GM13977 (cell line): ENCODE results near the gene TRAPPC3L.

Source experiments
- DNase-seq: peaks from one replicate; pipeline ENCODE4 v3.0.0; 2012; ENCODE audit warnings: low spot score
- CTCF ChIP-seq: IDR thresholded peaks from 2 replicates; pipeline ENCODE4 v1.5.1; 2012; ENCODE audit warnings: mild to moderate bottlenecking, control low read depth; ENCODE audit not compliant: insufficient read depth; ENCODE audit errors: extremely low read depth, missing control alignments
- in situ Hi-C: fragments of 300-500 bp; cut with MboI; formaldehyde crosslinking; loops from one replicate; pipeline ENCODE4 v1.12.0; 2022; ENCODE audit warnings: low sequenced_read_pairs, low pct_unique_long_range_greater_than_20kb, mixed read lengths, inconsistent platforms; ENCODE audit not compliant: unreplicated experiment

TRAPPC3L gene

DNA sequence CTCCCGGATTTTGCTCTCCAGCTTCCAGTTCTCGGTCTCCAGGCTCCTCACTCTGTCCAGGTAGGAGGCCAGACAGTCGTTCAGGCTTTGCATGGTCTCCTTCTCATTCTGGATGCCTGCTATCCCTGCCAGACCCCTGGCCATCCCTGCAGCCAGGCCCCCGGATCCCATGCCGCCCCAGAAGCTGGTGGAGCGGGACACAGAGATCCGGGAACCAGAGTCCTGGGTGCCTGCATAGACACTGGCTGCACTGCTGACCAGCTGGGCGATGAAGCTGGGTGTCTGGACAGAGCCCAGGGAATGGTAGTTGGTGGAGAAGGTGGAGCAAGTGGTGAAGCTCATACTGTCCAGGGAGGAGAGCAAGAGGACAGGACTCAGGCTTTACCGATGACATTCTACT, 87.2 kb downstream of the TRAPPC3L start:
- DNase-seq, result no peak
- in situ Hi-C loops, result no loop called here
- TF ChIP-seq CTCF, result no peak

DNA sequence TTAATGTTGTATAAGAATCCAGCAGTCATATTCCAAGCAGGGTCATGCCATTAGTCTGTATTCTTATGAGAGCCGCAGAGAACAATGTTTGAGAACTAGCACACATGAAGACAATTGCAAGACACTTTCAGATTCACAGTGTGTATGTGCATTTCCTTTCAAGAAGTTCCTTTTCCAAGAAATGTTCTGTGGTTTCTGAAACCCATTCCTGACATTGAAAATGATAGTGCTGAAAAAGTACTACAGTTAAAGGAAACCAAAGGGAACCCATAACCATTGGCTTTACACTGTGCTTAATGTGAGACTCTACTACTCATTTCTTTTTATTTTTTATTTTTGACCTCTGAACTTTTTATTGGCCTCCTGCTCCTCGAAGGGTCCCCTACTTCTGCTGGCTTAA, 88.6 kb downstream of the TRAPPC3L start:
- no peak for TF ChIP-seq CTCF
- no peak for DNase-seq
- in situ Hi-C loops, result no loop called here

DNA sequence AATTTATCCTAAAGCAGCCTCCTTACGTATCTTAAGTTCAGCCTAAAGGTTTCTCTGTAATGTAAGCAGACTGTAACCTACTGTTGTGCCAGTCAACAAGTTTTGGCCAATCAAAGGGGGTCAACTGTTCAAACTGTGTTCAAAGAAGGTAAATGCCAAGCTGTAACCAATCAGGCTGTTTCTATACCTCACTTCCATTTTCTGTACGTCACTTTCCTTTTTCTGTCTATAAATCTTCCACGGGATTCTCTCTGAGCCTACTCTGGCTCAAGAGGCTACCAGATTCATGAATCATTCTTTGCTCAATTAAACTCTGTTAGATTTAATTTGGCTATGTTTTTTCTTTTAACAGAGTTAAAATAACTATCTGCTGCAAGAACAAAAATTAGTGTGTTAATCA, 89.4 kb downstream of the TRAPPC3L start:
- in situ Hi-C loops, result no loop called here
- TF ChIP-seq CTCF, result no peak

GRCh38 chr6:116452531-116452930, 93.0 kb downstream of the TRAPPC3L start:
- in situ Hi-C loops, result no loop called here
- no peak for DNase-seq
- TF ChIP-seq CTCF, result no peak

More for the DNA sequence above, 89.4 kb downstream of the TRAPPC3L start:
- no peak for DNase-seq

GRCh38 chr6:116451916-116452315, 93.6 kb downstream of the TRAPPC3L start:
- in situ Hi-C loops, result no loop called here
- no peak for DNase-seq
- no peak for TF ChIP-seq CTCF

DNA sequence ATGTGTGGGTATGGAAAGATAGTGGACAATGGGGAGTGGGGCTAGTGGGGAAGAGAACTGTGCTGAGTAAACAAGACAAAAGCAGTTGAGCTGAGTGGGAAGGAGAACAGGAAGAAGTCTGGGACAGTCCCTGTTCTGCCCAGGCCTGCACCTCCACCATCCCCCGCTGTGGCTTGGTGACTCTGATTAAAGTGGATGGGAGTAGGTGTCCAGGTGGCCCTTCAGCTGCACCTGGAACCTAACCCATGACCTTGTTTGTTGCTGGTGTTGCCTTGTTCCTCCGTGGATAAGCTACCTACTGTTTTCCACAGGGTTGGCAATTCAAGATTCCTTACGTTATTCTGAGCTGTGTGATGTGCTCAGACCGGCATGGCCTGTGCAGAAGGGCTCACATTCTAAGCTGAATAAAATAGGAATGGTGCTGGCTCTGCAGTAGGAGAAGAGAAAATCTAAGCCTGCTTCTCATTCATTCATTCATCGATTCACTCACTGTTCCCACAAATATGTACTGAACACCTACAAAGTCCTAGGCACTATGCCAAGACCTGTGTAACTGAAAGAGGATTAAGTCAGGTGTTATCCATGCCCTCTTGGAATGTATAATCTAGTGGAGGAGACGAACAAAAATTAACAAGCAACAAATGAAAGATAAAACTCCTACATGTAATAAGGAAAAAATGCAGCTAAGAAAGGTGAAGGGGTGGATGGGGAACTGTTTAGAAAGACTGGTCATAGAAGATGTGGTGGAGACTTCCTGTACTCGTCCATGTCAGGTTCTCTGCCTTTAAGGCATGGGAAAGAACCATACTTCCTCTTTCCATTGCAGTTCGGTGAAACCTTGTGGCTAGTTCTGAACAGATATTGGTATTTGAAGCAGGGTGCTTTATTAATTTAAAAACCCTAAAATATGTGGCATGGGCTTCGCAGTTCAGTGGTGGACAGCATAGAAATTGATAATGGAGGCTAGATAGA, 94.4 kb downstream of the TRAPPC3L start:
- TF ChIP-seq CTCF, result no peak

More for the DNA sequence above, 94.4 kb downstream of the TRAPPC3L start:
- DNase-seq, result peak; percentile 29
- in situ Hi-C loops, result no loop called here
